HepG2 (cell line): ENCODE results near the gene THAP3. TPM values are rescaled to one million over a fixed set of nuclear protein-coding genes. Genes with fewer than 3 reads are reported as not detected.
A peak's percentile ranks its signal among the peaks of the same experiment; 100 is the strongest.

Experiments used
- AHDC1 ChIP-seq: sonication (generic); formaldehyde crosslinking; IDR thresholded peaks from 2 replicates; pipeline ENCODE4 v1.5.1; 2020; ENCODE audit warnings: mild to moderate bottlenecking, missing genetic modification reagents, borderline replicate concordance
- BHLHE40 ChIP-seq: IDR thresholded peaks from 2 replicates; pipeline ENCODE4 v1.6.1; 2011; ENCODE audit warnings: low read length, improper control_type of control experiment
- CEBPG ChIP-seq: IDR thresholded peaks from 2 replicates; pipeline ENCODE4 v1.6.1; 2016
- CERS6 ChIP-seq: sonication (generic); formaldehyde crosslinking; IDR thresholded peaks from 2 replicates; pipeline ENCODE4 v1.5.0; 2020; ENCODE audit warnings: missing genetic modification reagents
- KDM2A ChIP-seq: sonication (generic); formaldehyde crosslinking; IDR thresholded peaks from 2 replicates; pipeline ENCODE4 v1.4.0; 2020; ENCODE audit warnings: low read depth, missing genetic modification reagents, borderline replicate concordance
- MAFF ChIP-seq: IDR thresholded peaks from 2 replicates; pipeline ENCODE4 v1.6.1; 2011; ENCODE audit warnings: low read depth, low read length, improper control_type of control experiment
- NR3C1 ChIP-seq: sonication (generic); formaldehyde crosslinking; IDR thresholded peaks from 2 replicates; pipeline ENCODE4 v1.4.0; 2020; ENCODE audit warnings: missing genetic modification reagents
- ONECUT2 ChIP-seq: sonication (generic); formaldehyde crosslinking; IDR thresholded peaks from 2 replicates; pipeline ENCODE4 v1.4.0; 2020; ENCODE audit warnings: missing genetic modification reagents
- SIX4 ChIP-seq: sonication (generic); formaldehyde crosslinking; IDR thresholded peaks from 2 replicates; pipeline ENCODE4 v1.4.0; 2020; ENCODE audit warnings: missing genetic modification reagents
- SRY ChIP-seq: sonication (generic); formaldehyde crosslinking; IDR thresholded peaks from 2 replicates; pipeline ENCODE4 v1.8.0; 2022; ENCODE audit warnings: mild to moderate bottlenecking, missing genetic modification reagents
- TCF7 ChIP-seq: sonication (generic); IDR thresholded peaks from 2 replicates; pipeline ENCODE4 v1.6.1; 2016; ENCODE audit warnings: antibody characterized with exemption, low read depth
- ZKSCAN5 ChIP-seq: sonication (generic); formaldehyde crosslinking; IDR thresholded peaks from 2 replicates; pipeline ENCODE4 v1.5.1; 2020; ENCODE audit warnings: mild to moderate bottlenecking, missing genetic modification reagents
- ZNF251 ChIP-seq: sonication (generic); formaldehyde crosslinking; IDR thresholded peaks from 2 replicates; pipeline ENCODE4 v1.9.0; 2021; ENCODE audit warnings: mild to moderate bottlenecking, missing genetic modification reagents
- ZNF350 ChIP-seq: sonication (generic); formaldehyde crosslinking; IDR thresholded peaks from 2 replicates; pipeline ENCODE4 v1.4.0; 2020; ENCODE audit warnings: mild to moderate bottlenecking, low read depth, missing genetic modification reagents, borderline replicate concordance
- ZNF441 ChIP-seq: sonication (generic); formaldehyde crosslinking; IDR thresholded peaks from 2 replicates; pipeline ENCODE4 v1.7.0; 2021; ENCODE audit warnings: missing genetic modification reagents, borderline replicate concordance
- ZNF598 ChIP-seq: sonication (generic); formaldehyde crosslinking; IDR thresholded peaks from 2 replicates; pipeline ENCODE4 v1.5.1; 2020; ENCODE audit warnings: mild to moderate bottlenecking, missing genetic modification reagents, borderline replicate concordance
- ZNF672 ChIP-seq: sonication (generic); formaldehyde crosslinking; IDR thresholded peaks from 2 replicates; pipeline ENCODE4 v1.8.1; 2022; ENCODE audit warnings: missing genetic modification reagents
- ZNF674 ChIP-seq: sonication (generic); formaldehyde crosslinking; IDR thresholded peaks from 2 replicates; pipeline ENCODE4 v1.5.0; 2020; ENCODE audit warnings: low read depth, mild to moderate bottlenecking, missing genetic modification reagents
- ZNF850 ChIP-seq: sonication (generic); formaldehyde crosslinking; conservative IDR thresholded peaks from 2 replicates; pipeline ENCODE4 v1.9.0; 2021; ENCODE audit warnings: mild to moderate bottlenecking, missing genetic modification reagents
- ZNF878 ChIP-seq: sonication (generic); formaldehyde crosslinking; IDR thresholded peaks from 2 replicates; pipeline ENCODE4 v1.8.1; 2023; ENCODE audit warnings: mild to moderate bottlenecking, missing genetic modification reagents, moderate library complexity
- ZSCAN29 ChIP-seq: sonication (generic); formaldehyde crosslinking; conservative IDR thresholded peaks from 2 replicates; pipeline ENCODE4 v1.4.0; 2020; ENCODE audit warnings: mild to moderate bottlenecking, missing genetic modification reagents
- polyA plus RNA-seq, 8 experiments: library from polyadenylated mRNA; depleted of rRNA in 3 of 8; stranded (reverse) in 7 of 8; unstranded in 1 of 8; fragments of >200 nt; fragmentation: Illumina TruSeq in 4 of 8; extraction: Trizol in 4 of 8; gene quantifications; 2 replicates each; pipeline versions ENCODE4 v1.2.1 to v1.2.3, GENCODE V29; 2011 to 2016; ENCODE audit warnings: low read depth in 4 of 8, missing spikeins in 1 of 8, mixed read lengths in 1 of 8; ENCODE audit not compliant: insufficient read depth in 1 of 8
- total RNA-seq, 5 experiments: library from RNA; depleted of rRNA; stranded (reverse); fragments of >200 nt; fragmentation: Illumina TruSeq; extraction: Trizol; gene quantifications; 2 replicates each; pipeline ENCODE4 v1.2.3, GENCODE V29; 2016; ENCODE audit warnings: low read depth in 1 of 5
- TF ChIP-seq, protein P1 (sequence below): sonication (generic); formaldehyde crosslinking; IDR thresholded peaks from 2 replicates; pipeline ENCODE4 v1.8.1; 2023; ENCODE audit warnings: mild to moderate bottlenecking, missing genetic modification reagents
- TF ChIP-seq, protein P2 (sequence below): IDR thresholded peaks from 2 replicates; pipeline ENCODE4 v1.6.1; 2016; ENCODE audit warnings: low read depth, borderline replicate concordance

The THAP3 gene
- total and polyA plus RNA-seq, 2 of the 13 experiments (the other 11 are each of a cell fraction or from before 2014, with no cell fraction given), result 10.3 to 14.9 TPM

DNA sequence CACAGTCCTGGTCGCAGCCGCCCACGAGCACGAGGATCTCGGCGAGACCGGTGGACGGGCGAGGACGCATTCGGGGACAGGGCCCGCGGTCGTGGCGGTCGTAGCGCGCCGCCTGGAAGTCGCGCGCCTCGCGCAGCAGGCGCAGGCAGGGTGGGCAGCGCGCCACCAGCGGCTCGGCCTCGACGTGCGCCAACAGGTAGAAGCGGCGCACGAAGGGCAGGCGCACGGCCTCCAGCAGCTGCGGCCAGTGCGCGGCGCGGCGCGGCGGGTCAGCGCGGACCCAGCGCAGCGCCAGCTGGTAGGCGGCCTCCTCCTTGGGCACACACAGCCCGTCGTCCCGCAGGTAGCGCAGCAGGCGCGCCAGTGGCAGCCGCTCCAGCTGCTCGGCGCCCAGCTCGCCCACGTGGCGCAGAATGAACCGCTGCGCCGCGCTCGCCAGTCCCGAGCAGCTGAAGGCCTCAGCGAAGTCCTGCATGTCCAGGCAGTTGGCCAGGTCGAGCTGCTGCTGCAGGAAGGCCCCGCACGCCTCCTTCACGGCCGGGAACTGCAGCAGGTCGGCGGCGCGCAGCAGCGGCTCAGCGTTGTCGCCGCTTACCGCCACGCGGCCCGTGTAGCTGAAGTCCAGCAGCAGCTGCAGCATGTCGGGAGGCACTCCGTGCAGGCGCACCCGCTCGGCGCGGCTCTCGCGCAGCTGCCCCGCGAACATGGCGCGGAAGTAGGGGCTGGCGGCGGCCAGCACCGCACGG is 22.6 kb upstream of the THAP3 start (continued):
- TF ChIP-seq ZNF441 (CRISPR knock-in tag), result no peak; the same call in 1 of the 2 replicates
- TF ChIP-seq, protein P1, sequence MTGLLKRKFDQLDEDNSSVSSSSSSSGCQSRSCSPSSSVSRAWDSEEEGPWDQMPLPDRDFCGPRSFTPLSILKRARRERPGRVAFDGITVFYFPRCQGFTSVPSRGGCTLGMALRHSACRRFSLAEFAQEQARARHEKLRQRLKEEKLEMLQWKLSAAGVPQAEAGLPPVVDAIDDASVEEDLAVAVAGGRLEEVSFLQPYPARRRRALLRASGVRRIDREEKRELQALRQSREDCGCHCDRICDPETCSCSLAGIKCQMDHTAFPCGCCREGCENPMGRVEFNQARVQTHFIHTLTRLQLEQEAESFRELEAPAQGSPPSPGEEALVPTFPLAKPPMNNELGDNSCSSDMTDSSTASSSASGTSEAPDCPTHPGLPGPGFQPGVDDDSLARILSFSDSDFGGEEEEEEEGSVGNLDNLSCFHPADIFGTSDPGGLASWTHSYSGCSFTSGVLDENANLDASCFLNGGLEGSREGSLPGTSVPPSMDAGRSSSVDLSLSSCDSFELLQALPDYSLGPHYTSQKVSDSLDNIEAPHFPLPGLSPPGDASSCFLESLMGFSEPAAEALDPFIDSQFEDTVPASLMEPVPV (CRISPR knock-in tag), result no peak
- TF ChIP-seq CEBPG, result no peak
- no peak for TF ChIP-seq TCF7
- TF ChIP-seq ZNF850 (CRISPR knock-in tag), result 0 out of 2 replicates have a peak, but pooled peaks have one; percentile 76
- TF ChIP-seq ZKSCAN5 (CRISPR knock-in tag), result no peak
- TF ChIP-seq ZNF878 (CRISPR knock-in tag), result no peak
- no peak for TF ChIP-seq ONECUT2
- TF ChIP-seq ZNF672 (CRISPR knock-in tag), result no peak
- peak; percentile 73; the same call in 1 of the 2 replicates for TF ChIP-seq ZNF674 (CRISPR knock-in tag)
- no peak for TF ChIP-seq SIX4 (CRISPR knock-in tag)
- TF ChIP-seq SRY (CRISPR knock-in tag), result no peak
- TF ChIP-seq NR3C1 (CRISPR knock-in tag), result no peak
- no peak for TF ChIP-seq ZNF251 (CRISPR knock-in tag)
- TF ChIP-seq, protein P2, sequence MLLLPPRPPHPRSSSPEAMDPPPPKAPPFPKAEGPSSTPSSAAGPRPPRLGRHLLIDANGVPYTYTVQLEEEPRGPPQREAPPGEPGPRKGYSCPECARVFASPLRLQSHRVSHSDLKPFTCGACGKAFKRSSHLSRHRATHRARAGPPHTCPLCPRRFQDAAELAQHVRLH (CRISPR knock-in tag), result no peak
- TF ChIP-seq MAFF, result no peak
- no peak for TF ChIP-seq ZNF350 (CRISPR knock-in tag)
- no peak; the same call in 1 of the 2 replicates for TF ChIP-seq ZSCAN29 (CRISPR knock-in tag)
- no peak; the same call in 1 of the 2 replicates for TF ChIP-seq KDM2A (CRISPR knock-in tag)
- TF ChIP-seq ZNF598 (CRISPR knock-in tag), result no peak
- TF ChIP-seq AHDC1 (CRISPR knock-in tag), result no peak
- peak; percentile 79; the same call in 1 of the 2 replicates for TF ChIP-seq CERS6
- no peak for TF ChIP-seq BHLHE40
